ENCODE measurements around the gene TRABD2B. TPM values are rescaled to one million over a fixed set of nuclear protein-coding genes. Genes with fewer than 3 reads are reported as not detected.

The TRABD2B gene
- total and polyA plus RNA-seq, 2 of the 13 experiments (the other 11 are each of a cell fraction or from before 2014, with no cell fraction given) = 0.04 TPM; not detected in 1

DNA sequence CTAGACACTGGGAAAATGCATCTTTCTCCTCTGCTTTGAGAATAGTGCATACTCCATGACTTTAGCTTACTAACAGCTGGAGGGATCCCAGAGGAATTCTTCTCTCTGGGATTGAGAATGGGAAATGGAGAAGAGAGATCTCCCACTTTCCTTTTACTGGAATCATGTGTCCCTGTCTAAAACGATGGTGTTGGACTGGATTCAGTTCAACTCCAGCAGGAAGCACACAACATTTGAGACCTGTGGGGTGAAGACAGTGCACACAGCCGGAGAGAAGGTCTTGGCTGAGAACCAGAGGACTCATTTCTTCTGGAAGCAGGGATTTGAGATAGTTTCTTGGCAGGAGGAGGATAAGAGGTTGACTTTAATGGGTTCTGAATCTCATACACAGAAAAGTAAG, 58.7 kb downstream of the TRABD2B start:
- POLR2A ChIA-PET = interaction anchor here (1.4 kb wide), 1 partner anchor 20 kb away, joined by 3 read pairs; no protein-coding TSS in a partner anchor
- Histone ChIP-seq H4K20me1 (ENCODE audit: insufficient read depth, low read length) (no peaks in the 10 kb centered on the region), H3K27ac (ENCODE audit: extremely low read length, insufficient read depth, low read length) (no peak overlapping the region), H3K9me3 (ENCODE audit: low read length) (no peaks in the 10 kb centered on the region), H3K27me3 (ENCODE audit: control insufficient read depth in 1 of 2, insufficient read depth in 2 of 2, low read length in 2 of 2) (peaks cover 0 to 12% of the 10 kb centered on the region in 2 experiments; a peak in 2 of 5 replicates), H3K9ac (ENCODE audit: insufficient read depth, low read depth, low read length) (no peak overlapping the region), H3K36me3 (replicated peaks in 1 of 2; ENCODE audit: control insufficient read depth in 1 of 2, insufficient read depth in 2 of 2, low read length in 2 of 2) (no peaks in the 10 kb centered on the region), H3K4me2 (ENCODE audit: low read depth, low read length) (no peak overlapping the region), H3K79me2 (ENCODE audit: insufficient read depth, low read length) (no peaks in the 10 kb centered on the region), H3K4me1 (ENCODE audit: insufficient read depth, low read length) (peaks cover 35% of the 10 kb centered on the region), H3K4me3 (replicated peaks in 1 of 3; ENCODE audit: insufficient read depth in 1 of 3, low read depth in 2 of 3, low read length in 3 of 3) (no peak overlapping the region), H2AFZ (ENCODE audit: low read length) (no peak overlapping the region)
- in situ Hi-C loops (cut with HindIII; ENCODE audit: extremely low pct_ligation_motif_present, low pct_unique_long_range_greater_than_20kb) = no loop called here
- BruUV-seq (replicated peaks) = no TSS peak
- FAIRE-seq (no peak), DNase-seq (ENCODE audit: low spot score) (no peak), ATAC-seq (no peak)
- intact Hi-C loops (cut with micrococcal nuclease; ENCODE audit: unreplicated experiment) = no loop called here
- TF ChIP-seq, protein P1, sequence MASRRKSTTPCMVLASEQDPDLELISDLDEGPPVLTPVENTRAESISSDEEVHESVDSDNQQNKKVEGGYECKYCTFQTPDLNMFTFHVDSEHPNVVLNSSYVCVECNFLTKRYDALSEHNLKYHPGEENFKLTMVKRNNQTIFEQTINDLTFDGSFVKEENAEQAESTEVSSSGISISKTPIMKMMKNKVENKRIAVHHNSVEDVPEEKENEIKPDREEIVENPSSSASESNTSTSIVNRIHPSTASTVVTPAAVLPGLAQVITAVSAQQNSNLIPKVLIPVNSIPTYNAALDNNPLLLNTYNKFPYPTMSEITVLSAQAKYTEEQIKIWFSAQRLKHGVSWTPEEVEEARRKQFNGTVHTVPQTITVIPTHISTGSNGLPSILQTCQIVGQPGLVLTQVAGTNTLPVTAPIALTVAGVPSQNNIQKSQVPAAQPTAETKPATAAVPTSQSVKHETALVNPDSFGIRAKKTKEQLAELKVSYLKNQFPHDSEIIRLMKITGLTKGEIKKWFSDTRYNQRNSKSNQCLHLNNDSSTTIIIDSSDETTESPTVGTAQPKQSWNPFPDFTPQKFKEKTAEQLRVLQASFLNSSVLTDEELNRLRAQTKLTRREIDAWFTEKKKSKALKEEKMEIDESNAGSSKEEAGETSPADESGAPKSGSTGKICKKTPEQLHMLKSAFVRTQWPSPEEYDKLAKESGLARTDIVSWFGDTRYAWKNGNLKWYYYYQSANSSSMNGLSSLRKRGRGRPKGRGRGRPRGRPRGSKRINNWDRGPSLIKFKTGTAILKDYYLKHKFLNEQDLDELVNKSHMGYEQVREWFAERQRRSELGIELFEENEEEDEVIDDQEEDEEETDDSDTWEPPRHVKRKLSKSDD (CRISPR knock-in tag; IDR thresholded peaks at IDR 0.05; ENCODE audit: low read depth) = no peak
- TF ChIP-seq, protein P2, sequence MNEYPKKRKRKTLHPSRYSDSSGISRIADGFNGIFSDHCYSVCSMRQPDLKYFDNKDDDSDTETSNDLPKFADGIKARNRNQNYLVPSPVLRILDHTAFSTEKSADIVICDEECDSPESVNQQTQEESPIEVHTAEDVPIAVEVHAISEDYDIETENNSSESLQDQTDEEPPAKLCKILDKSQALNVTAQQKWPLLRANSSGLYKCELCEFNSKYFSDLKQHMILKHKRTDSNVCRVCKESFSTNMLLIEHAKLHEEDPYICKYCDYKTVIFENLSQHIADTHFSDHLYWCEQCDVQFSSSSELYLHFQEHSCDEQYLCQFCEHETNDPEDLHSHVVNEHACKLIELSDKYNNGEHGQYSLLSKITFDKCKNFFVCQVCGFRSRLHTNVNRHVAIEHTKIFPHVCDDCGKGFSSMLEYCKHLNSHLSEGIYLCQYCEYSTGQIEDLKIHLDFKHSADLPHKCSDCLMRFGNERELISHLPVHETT (CRISPR knock-in tag; conservative IDR thresholded peaks at IDR 0.05) = no peak
- TF ChIP-seq MTF2 (CRISPR knock-in tag; IDR thresholded peaks at IDR 0.05; ENCODE audit: borderline replicate concordance) (no peak), EEA1 (CRISPR knock-in tag; IDR thresholded peaks at IDR 0.05; ENCODE audit: borderline replicate concordance) (no peak), ZNF296 (CRISPR knock-in tag; conservative IDR thresholded peaks at IDR 0.05) (no peak), RCOR2 (CRISPR knock-in tag; IDR thresholded peaks at IDR 0.05) (no peak), ZNF547 (CRISPR knock-in tag; IDR thresholded peaks at IDR 0.05) (no peak), RBM22 (optimal IDR thresholded peaks at IDR 0.05; ENCODE audit: low read length) (no peak), FLYWCH1 (CRISPR knock-in tag; IDR thresholded peaks at IDR 0.05) (no peak), SMARCC2 (IDR thresholded peaks at IDR 0.05) (no peak), ZNF251 (CRISPR knock-in tag; IDR thresholded peaks at IDR 0.05) (no peak), ZFP62 (CRISPR knock-in tag; IDR thresholded peaks at IDR 0.05) (no peak), SCMH1 (CRISPR knock-in tag; IDR thresholded peaks at IDR 0.05; ENCODE audit: borderline replicate concordance) (no peak), IKZF4 (CRISPR knock-in tag; IDR thresholded peaks at IDR 0.05; ENCODE audit: borderline replicate concordance, low read depth, not compliant biosample characterization) (no peak), ZNF567 (CRISPR knock-in tag; IDR thresholded peaks at IDR 0.05; ENCODE audit: borderline replicate concordance) (no peak), SMAD1 (CRISPR knock-in tag; IDR thresholded peaks at IDR 0.05; ENCODE audit: borderline replicate concordance, low read depth) (no peak), TCF7L2 (IDR thresholded peaks at IDR 0.05; ENCODE audit: low read depth, low read length) (no peak)
- CTCF ChIA-PET (ENCODE audit: low intra/inter-chr PET ratio, low total read pairs) = no interaction called here
- 13% methylated on average over 2 of the region's 2 CpGs for WGBS (ENCODE audit: low lambda C conversion rate)
